Measurements from ENCODE around the gene EBF3.

Gene EBF3

GRCh38 chr10:129825826-129826225 is 138.2 kb downstream of the EBF3 start:
- DNase-seq = no peak

- DNase-seq = no peak
Measured at GRCh38 chr10:129825221-129825620, 138.9 kb downstream of the EBF3 start.

GRCh38 chr10:129820451-129820850 is 143.6 kb downstream of the EBF3 start:
- no peak for DNase-seq

GRCh38 chr10:129816656-129817045 is 147.4 kb downstream of the EBF3 start:
- DNase-seq = no peak

DNA sequence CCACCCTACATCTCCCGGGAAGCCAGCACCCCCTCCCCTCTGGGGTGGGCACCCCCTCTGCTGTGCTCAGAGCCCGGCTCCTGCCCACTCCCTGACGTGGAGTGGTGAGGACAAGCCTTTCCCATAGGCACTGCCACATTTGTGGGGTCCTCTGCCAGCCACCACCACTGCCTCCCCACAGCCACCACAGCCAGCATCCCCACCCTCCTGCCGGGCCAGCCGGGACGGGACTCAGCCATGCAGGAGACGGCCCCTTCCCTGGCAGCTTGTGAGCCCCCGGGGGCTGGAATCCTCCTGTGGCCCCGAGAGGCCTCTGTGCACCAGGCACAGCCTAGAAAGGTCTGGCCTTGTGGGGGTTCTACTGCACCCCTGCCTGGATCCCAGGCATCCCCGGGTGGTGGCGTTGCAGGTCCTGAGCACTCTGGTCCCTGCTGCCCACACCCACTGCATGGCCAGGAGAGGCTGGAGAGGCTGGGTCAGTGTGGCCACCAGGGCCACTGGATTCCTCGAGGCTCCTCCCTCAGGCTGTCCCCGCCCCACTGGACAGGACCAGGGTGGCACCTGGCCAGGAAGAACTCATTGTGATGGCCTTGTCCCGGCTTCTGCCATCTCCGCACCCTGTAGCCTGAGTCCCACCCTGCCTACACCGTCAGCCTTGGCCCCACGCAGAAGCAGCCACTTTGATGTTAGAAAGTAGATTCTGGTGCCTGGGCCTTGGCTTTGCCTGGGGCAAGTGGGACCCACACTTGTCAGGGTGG is 148.0 kb downstream of the EBF3 start:
- no peak for DNase-seq

- DNase-seq = no peak
Measured at GRCh38 chr10:129814681-129815646, 149.1 kb downstream of the EBF3 start.

DNA sequence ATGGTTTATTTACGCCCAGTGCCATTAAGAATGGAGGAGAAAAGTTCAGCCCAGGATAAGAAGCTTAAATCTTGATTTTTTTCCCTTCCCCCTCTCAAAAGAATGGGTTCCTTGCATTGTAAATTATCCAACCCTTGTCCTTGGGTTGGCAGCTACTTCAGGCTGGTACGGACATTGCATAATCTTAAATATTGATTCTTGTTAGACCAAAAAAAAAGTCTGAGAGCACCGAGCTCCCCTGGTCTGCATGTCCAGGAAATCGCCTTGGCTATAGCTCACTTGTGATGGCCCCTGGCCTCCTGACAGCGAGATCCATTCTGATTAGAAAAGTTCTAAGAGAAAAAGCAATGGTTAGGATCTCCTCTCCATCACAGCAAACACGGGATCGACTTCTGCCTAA is 151.7 kb downstream of the EBF3 start:
- no peak for DNase-seq

- DNase-seq = no peak
Measured at GRCh38 chr10:129811208-129811607, 152.9 kb downstream of the EBF3 start.

DNA sequence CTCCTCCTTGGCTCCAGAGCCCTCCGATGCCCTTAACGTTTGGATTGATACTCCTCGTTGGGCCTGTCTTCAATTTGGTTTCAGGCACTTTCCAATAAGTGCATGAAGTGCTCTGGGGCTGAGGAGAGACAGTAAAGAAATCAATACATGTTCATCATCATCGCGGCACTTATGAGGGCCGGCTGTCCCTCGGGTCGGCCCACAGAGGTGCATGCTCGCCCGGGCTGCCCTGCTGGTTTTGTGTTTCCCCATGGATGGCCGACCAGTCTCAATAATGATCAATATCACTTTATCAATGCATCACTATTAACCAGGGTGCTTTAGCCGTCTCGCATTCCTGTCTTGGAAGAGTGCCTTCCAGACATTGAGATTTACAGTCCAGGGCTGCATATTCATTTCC is 154.2 kb downstream of the EBF3 start:
- no peak for DNase-seq

DNA sequence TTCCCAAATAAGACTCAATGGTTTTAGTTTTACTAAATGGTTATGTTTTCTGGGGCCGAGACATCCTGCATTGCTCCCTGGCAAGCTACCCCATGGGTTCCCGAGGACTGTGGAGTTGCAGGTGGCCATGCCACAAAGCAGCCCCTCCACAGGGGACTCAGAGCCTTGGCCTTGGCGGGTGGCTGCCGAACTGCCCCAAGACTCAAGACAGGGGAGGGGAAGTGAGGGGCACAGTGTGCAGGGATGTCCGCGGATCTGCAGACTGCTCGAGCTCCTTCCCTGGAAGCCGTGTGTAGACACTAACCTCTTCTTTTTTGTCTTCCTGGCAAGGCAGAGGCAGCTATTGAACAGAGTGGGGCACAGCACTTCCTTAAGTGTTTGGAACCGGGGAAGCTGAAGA is 154.6 kb downstream of the EBF3 start:
- DNase-seq = no peak

GRCh38 chr10:129808092-129808983 is 155.7 kb downstream of the EBF3 start:
- no peak for DNase-seq

DNA sequence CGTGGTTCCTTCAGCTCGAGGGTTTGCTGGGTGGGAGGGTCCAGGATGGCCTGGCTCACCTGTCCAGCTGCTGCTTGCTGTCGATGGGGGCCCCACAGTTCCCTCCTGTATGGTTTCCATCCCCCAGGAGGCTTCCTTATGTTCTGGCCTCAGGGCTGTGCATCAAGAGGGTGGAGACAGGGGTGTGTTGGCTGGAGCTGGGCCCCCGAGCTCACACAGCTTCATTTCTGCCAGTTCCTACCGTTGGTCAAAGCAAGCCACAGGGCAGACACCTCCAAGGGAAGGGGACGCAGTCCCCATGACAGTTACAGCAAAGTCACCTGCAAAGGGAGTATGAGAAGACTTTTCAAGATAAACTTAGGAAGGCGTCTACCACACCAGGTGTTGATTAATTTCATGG is 156.9 kb downstream of the EBF3 start:
- DNase-seq = no peak

GRCh38 chr10:129800796-129801340 is 163.2 kb downstream of the EBF3 start:
- DNase-seq = no peak

- DNase-seq = no peak
Measured at GRCh38 chr10:129799942-129800341, 164.1 kb downstream of the EBF3 start.

DNA sequence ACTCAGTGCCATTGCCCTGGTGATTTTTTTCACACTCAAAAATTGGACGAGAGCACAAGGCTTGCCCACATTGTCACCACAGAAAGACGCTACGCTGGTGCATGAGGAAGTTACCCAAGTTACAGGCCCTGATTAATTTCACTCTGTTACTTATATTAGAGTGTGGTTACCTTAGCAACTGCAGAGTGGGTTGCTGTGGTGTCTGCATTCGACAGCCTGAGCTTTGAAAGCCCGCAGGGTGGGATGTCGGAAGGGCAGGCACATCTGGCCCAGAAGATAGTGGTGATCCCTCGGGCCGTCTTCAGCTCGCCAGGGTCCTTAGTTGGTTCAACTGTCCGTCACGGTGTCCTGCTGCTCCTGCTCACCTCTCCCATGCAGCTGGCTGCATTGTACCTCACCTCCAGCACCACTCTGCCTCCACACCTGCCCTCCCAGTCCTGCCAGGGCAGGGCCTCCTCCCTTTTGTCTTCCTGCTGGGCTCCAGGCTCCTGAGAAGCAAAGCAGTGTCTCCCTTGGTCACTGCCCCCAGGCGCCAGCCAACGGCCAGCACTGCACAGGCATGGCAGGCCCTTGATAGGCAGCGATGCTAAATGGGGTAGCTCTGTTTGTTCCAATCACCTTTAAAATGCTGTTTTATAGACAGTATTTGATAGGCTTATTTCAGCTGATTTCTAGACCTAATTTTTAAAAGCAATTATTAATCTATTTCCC is 167.2 kb downstream of the EBF3 start:
- DNase-seq = no peak

GRCh38 chr10:129793996-129794395 is 170.1 kb downstream of the EBF3 start:
- no peak for DNase-seq

- no peak for DNase-seq
Measured at GRCh38 chr10:129793479-129793878, 170.6 kb downstream of the EBF3 start.

DNA sequence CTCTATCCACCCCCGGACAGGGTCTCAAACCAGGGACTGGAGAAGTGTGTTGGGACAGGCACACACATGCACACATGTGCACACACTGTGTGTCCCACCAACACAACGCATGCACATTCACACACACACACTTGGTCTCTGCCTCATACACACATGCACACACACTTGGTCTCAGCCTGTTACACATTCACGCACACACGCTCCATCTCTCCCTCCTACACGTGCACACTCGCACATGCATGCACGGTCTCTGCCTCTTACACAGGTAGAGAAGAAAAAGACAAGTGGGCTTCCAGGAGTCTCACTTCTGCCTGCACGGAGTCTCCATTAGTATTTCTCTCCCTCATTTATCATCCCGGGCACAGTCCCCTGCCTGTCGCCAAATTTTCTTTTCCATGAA is 171.2 kb downstream of the EBF3 start:
- no peak for DNase-seq

GRCh38 chr10:129792141-129792540 is 171.9 kb downstream of the EBF3 start:
- no peak for DNase-seq

DNA sequence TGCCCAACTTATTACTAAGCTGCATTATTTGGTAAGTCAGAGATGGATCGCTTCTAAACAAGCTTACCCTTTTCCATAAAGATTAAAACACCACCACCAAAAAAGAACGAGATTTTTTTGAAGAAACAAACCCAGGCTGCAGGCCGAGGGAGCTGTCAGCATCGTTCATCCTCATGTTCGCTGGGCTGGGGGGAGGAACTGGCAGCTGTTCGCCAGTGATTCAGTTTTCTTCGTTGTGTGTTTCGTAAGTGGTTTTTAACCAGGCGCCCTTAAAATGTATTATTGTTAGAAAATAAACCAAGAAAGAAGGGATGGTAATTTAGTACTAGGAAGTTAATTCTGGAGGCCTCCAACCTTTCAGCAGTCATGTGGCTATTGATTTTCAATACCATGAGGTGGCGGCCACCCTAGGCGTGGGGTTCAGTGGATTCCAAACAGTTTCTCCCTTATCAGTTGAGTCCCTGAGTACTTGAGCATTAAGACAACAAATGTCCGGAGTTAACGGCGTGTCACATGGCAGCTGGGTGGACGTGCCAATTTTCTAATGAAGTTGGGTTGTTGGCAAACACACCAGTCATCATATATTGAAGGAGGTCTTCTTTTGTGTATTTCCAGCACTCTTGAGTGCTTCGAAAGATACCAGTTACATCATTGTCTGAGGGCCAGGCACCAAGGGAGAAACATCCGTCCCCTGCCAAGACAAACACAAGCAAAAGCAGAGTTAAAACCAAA is 173.2 kb downstream of the EBF3 start:
- no peak for DNase-seq

GRCh38 chr10:129788215-129788614 is 175.9 kb downstream of the EBF3 start:
- no peak for DNase-seq

All from activated CD4-positive, alpha-beta T cell treated with anti-CD3 and anti-CD28 coated beads, Interleukin-2, Interleukin-6, amounts not matched to agents 100 ng/mL and 50 ng/mL, durations not matched to agents 16 hours and 8 hours (primary cell).